GM19395 (cell line): Measurements from ENCODE around the gene SPIRE1.

Source experiments
- ATAC-seq: cut with Tn5 transposase; IDR thresholded peaks from one replicate; pipeline ENCODE4 v1.9.1; 2021; ENCODE audit warnings: mild to moderate bottlenecking, moderate library complexity; ENCODE audit not compliant: unreplicated experiment

SPIRE1 gene

DNA sequence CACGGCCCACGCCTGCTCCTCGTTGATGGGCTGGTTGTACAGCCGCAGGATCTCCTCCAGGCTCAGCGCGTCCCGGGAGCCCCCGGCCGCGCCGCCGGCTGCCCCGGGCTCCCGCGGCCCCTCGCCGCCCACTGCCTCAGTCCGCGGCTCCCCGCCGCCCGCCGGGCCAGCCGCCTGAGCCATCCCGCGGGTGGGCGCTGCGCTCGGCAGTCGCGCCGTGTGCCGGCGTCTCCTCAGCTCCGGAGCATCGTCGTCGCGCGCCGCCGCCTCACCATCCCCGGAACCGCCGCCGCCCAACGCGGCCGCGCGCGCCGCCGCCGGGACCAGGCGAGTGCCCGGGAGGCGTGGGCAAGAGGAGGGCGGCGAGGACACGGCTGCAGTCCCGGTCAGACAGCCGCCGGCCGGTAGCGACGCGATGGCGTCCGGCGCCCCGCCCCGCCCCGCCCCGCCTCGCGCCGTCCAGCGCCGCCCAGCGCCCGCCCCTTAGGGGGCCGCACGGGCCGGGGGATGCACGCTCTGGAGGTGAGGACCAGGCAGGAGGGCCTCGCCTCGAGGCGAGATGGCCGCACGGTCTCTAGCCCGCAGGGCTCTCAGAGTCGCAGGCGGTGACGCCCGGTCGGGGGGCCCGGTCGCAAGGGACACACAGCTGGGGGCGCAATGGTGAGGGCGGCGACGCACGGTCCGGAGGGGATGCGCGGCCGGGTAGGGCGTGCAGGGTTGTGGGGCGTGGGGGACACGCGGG lies at the start of gene SPIRE1:
SPIRE1 (minus strand) TSS at position 424 of the 742 bp plus-strand sequence; CDS start at position 183, 241 bp downstream.
- peak; percentile 61 for ATAC-seq

DNA sequence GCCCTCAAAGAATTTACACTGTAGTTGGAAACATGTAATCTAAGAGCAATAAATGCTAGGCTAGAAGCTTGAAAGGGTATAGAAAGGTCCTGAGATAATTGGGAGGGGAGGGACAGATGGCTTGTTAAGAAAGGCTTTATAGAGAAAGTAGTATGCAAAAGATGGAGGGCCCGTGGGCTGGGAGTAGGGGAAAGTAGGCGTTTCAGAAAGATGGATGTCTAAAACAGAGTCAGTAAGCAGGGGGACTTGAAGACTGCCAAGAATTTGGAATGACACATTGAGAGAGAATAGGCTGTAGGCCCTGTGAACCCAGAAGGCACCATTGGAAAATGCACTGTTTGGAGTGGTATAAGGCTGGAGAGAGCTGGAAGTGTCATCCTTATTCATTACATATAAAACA lies 45.8 kb upstream of the SPIRE1 start:
- no peak for ATAC-seq

DNA sequence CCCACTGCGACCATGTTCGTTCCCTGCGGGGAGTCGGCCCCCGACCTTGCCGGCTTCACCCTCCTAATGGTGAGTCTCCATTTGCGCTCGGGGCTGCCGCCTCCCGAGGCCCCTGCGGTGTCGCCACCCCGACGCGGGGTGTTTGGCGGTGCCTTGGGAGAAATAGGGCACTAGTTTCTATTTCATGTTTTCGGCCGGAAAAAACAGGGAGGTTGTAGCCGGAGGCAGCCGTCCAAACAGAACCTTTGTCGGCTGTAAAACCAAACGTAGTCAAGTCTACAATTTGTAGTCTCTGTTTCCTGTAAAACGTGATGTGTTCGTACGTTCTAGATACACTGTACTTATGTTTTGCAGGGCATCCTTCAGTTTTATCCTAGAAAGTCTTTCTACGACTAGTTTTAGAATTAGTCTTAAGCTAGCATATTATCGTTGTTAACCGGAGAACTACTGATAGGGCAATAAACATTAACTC lies 45.2 kb upstream of the SPIRE1 start:
- peak; percentile 8 for ATAC-seq

DNA sequence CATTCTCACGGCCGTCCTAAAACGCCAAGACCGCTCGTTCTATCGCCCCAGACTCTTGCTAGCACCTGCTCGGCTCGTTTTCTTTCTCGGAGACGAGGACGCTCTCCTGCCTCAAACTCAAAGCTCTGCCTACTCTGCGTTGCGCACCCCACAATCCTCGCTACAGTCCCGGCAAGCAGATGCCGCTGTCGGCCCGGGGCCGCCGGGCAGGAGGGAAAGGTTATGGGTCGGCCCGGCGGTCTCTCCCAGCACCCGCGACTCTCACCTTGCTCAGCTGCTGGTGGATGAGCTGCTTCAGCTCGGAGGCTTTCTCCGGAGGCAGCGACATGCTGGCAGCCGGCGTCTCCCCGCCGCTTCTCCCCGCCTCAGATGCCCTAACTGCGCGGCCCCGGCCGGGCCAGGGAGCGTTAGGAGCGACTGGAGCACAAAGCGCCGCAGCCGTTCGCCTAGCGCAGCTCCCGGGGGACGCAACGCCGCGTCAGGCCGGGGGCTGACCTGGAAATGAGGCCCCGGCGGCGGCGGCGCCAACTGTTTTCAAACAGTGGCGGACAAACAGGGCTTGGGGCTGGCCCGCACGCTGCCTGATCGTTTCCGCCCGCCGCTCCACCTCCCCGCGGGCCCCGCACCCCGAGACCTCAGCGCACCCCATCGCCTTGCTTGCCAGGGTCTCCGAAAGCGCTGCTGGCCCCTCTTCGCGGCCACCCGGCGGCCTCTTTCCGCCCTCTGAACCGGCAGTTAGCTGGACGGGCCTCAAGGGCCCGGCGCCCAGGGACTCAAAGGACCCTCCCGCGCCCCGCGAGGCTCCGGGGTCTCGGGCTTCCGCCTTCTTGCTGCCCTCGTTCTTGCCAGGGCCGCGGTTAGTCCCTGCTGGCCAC lies 44.6 kb upstream of the SPIRE1 start, which contains the start of the genes CEP76 and PSMG2:
CEP76 (minus strand) TSS at position 503 of the 875 bp plus-strand sequence; CDS start at position 328, 175 bp downstream.
PSMG2 (plus strand) TSS at position 822 of the 875 bp plus-strand sequence. CDS start 66 bp downstream, outside the sequence.
- ATAC-seq = peak; percentile 82

DNA sequence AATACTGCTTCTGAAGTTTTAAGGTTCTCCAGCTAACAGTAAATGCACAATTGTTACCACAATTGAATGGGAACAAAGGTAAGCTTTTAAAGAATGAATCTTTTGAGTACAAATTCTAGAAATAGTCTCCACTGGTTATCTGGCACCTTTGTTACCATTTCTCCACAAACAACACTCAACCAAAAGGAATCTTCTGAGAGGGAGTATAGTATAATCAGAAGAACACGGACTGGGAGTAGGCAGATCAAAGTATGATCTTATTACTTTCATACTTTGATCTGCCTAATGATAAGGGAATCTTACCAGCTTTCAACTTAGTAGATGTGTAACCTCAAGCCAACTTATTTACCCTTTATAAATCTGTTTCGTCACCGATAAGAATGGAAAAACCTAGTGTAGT lies 43.3 kb upstream of the SPIRE1 start:
- ATAC-seq = no peak

DNA sequence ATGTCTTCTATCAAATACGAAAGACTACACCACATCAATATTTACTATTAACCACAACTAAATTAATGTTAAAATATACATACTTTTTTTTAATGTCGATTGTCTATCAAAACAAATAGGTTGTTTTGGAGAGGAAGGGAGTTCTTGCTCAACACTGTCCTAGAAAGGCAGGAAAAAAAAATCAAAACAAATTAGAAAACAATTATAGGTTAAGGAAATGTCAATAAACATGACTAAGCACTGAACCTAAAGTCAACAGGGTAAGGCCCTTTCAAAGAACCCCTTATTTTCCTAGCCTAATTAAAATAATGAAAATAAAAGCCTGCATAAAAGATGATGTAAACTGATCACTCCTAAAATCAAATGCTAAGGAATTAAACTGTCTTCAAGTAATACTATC lies 41.8 kb upstream of the SPIRE1 start:
- ATAC-seq = no peak

DNA sequence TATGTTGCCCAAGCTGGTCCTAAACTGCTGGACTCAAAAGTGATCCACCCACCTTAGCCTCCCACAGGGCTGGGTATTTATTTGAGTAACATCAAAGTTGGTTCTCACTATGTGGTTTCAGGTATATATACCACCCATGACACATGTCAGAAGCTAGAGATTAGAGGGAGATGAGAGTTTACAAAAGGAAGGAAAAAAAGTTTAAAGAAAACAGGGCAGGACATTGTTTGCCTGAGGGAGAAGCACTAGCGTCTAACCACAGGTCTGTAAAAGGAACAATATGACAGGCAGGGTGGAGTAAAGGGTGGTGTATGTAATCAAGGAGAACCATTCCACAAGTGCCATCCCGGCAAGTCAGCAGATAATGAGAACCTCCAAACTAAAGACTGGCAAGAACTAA lies 36.1 kb upstream of the SPIRE1 start:
- no peak for ATAC-seq

DNA sequence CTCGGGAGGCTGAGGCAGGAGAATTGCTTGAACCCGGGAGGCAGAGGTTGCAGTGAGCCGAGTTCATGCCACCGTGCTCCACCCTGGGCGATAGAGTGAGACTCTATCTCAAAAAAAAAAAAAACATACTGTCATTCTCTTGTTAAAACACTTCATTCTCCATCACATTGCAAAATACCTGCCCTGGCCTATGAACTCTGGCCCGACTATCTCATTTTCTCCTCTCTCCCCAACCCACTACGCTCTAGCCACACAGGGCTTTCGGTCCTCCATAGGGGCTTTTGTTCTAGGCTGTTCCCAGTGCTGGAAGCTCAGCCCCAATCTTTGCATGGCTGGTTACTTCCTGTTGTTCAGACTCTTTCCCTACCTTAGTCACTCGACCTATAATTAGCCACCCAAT lies 34.3 kb upstream of the SPIRE1 start:
- ATAC-seq = no peak

DNA sequence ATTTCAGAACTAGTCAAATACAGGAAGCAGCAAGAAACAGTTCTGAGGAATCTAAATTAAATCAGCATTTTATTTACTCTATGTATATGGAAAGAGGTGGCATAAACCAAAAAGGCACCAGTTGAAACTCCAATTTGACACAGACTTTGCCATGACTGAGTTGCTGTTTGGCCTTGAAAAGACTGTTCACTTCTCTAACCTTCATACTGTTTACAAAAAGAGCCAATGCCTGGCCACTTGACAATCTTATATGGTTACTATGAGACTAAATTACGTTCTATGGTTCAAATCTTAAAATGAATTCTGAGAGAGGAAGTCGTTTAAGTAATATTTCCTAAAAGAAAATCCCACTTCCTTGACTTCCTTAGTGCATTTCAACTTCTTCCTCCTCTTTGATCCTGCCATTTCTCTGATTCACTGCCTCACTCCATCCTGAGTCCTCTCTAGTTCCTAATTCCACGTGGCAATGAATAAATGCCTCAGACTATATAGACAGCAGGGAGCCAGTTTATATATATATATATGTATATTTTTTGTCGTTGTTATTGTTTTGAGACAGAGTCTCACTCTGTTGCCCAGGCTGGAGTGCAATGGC lies 31.4 kb upstream of the SPIRE1 start:
- no peak for ATAC-seq

DNA sequence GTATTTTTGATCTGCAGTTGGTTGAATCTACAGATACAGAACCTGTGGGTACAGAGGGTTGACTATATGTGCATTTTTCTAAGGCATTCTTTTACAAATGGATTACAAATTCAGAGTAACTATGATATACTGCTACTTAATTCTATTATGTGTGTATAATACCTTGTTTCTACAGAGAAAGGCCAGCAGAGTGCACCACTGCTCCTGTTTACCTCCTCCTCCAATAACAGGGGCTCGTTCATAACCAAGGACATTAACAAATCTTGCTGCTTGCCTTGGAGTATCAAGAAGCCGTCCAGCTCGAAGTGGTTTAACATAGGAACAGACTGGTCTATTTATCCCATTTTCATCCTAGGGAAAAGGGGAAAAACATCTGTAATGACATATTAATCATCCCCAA lies 28.2 kb upstream of the SPIRE1 start:
- ATAC-seq = no peak

DNA sequence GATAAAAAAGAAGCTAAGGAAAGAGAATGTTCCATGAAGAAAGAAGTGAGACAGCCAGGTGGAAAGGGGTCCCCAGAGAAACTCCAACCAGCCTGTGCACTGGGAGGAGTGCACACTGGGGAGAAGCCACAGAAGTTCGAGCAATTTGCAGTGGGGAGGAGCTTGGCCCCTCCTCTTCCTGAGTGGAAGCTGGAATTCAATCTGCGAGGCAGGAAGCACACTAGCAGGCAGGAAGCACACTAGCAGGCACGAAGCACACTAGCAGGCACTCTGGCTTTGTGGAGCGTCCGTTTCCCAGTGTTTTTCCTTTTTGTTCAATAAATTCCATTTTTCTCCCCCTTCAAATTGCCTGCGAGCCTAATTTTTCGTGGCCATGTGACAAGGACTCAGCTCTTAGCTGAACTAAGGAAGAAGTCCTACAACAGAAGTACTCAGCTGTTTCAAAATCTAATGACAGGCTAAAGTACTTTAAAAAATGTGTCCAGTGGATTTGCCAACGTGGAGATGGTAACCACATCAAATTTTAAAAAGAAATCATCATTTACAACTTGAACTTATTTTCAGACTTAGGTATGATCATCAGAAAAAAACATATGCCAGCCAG lies 21.4 kb upstream of the SPIRE1 start:
- no peak for ATAC-seq

DNA sequence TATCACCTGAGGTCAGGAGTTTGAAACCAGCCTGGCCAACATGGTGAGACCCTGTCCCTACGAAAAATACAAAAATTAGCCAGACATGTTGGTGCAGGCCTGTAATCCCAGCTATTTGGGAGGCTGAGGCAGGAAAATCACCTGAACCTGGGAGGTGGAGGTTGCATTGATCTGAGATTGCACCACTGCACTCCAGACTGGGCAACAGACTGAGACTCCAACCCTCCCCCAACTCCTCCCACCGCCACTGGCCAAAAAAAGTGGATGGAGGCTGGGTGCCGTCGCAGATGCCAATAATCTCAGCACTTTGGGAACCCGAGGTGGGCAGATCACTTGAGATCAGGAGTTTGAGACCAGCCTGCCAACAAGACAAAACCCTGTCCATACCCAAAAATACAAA lies 10.1 kb upstream of the SPIRE1 start:
- no peak for ATAC-seq

DNA sequence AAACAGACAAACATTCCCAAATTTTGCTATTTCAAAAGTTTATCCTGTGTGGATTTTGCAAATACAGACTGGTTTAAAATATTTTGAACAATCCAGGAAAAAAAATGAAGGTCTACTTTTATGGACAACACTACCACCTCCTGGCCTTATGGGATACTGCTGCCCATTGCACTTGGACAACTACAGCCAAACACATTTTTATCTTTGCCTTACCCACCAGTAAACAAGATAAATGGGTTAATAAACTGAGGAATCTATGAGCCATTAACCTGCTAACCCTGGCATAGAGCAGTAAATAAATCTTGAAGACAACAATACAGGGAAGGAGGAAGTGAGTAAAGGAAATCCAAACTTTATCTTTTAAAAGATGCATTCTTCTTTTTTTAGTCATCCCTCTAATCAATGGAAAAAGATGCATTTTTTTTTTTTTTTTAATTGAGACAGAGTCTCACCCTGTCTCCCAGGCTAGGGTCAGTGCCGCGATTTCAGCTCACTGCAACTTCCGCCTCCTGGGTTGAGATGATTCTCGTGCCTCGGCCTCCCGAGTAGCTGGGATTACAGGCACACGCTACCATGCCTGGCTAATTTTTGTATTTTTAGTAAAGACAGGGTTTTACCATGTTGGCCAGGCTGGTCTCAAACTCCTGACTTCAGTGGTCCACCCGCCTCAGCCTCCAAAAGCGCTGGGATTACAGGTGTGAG lies 2.1 kb upstream of the SPIRE1 start:
- no peak for ATAC-seq

DNA sequence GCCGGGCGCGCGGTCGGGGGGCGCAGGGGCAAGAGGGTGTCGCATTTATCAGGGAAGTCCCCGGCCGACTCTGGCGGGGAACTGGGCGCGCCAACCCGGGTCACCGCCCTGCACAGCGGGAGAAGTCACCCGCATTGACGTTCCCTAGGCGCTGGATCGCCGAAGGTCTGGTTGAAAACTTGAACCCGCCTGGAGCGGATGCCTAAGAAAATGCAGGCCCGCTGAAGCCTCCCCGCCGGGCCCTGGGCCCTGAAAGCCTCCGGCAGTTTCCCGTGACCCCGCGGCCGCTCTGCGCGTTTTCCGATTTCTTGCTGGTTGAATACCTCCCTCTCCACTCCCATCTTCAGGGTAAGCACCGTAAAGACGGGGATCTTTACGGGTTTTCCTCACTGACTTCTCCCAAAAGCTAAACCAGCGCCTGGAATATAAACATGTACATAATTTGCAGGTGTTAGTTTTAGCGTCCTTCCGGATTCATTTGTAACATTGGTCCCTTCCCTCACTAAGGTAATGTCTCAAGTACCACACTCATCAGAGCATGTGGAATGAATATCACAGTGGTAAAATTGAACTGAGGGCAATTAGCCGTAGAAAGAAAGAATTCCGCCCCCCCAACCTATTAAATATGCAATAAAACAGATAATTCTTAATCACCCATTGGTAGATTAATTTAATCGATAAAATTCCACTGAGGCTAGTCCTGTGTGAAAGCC lies 675 bp upstream of the SPIRE1 start:
- peak; percentile 36 for ATAC-seq

DNA sequence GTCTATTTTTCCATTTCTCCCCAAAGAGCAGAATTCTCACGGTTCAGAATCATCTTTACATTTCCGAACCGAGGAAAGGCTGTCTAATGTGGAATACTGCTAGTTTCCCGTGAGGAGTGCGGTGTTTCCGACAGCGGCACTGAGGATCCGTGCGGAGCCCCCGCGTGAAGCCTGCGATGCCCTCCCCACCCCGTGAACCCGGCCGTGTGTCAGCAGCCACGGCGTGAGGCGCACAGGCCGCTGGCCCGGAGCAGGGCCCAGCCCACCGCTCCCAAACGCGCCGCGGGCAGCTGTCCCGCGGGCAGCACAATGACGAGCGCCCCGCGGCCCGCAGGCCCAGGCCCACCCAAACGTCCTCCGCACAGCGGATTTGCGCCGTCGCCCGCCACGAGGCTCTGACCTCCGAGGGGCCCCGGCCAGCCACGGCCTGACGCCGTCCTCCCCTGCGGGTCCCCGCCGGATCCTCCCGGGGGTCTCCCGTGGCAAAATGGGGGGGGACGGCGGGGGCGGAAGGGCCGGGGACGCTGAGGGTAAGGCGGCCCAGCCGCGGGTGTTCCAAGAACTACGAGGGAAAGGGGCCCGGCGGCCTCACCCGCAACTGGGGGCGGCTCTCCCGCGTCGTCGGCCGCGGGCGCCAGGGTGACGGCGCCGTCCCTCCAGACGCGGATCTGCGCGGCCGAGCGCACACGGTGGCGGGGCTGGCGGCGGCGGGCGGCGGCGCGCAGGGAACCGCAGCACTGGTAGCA lies 796 bp downstream of the SPIRE1 start:
- peak; percentile 37 for ATAC-seq

DNA sequence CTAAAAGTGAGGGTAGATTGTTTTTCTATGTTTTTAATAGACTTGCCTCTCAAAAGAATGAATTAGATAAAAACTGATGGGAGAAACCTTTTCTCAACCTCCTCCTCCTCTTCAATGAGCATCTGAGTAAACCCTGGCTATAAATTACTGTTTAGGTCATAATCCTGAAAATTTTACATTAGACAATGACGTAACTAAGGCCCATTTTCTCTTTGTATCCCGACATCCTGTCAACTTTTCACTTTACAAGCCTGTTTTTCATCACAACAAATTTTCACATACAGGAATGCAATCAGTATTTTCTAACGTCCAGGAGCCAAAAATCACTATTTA lies 1.3 kb downstream of the SPIRE1 start:
- no peak for ATAC-seq

DNA sequence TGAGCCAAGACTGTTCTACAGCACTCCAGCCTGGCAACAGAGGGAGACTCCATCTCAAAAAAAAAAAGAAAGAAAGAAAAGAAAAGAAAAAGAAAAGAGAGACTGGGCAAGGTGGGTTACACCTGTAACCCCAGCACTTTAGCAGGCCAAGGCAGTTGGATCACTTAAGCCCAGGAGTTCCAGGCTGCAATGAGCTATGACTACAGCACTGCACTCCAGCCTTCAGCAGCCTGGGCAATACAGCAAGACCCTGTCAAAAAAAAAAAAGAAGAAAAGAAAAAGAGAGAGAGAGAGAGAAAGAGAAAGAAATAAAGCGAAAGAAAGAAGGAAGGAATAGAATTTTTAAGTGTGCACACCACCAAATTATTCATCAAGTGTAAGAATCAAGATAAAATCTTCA lies 2.9 kb downstream of the SPIRE1 start:
- no peak for ATAC-seq

DNA sequence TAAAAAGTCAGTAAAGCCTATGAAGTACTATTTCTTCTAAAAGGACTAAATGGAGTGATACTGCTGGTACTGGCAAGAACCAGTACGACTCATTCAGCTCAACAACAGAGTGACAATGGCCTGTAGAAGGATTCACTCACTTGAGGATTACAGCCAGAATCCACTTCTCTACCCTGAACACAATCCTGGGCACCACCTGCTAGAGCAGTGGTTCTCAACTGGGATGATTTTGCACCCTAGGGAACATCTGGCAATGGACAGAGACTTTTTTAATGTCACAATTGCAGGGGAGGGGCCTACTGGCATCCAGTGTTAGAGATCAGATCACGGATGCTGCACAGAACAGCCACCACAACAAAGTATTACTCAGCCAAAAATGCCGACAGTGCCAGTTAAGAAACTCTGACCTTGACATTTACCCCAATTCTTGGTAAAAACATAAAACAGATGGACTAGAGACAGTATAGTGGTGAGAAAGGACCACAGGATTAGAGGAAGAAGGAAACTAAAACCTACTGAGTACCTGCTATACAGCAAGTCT lies 5.0 kb downstream of the SPIRE1 start:
- ATAC-seq = no peak

DNA sequence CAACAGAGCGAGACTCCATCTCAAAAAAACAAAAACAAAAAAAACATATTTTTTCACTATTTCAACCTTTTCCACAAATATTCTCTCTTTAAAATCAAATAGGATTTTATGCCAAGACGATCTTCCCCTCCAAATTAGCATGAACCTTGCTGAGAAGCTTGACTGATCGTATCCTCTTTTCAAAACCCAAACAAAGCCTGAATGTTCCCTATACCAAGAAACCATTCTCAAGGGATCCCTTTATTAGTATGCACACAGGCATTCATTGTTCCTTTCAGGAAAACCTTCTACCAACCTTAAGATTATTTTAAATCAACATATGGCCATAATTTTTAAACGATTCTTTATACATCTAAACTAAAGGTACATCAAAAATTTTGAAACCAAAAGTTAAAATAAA lies 6.3 kb downstream of the SPIRE1 start:
- ATAC-seq = no peak
